PC-3 (cell line): Measurements from ENCODE around the gene AIM2. TPM values are rescaled to one million over a fixed set of nuclear protein-coding genes. Genes with fewer than 3 reads are reported as not detected.

Experiments used
- ATAC-seq: fragments of 200-7000 bp; cut with Tn5 transposase; 2 replicates; pipeline ENCODE4 v1.9.1; 2020; ENCODE audit warnings: mild to moderate bottlenecking, moderate library complexity
- BruUV-seq: library from RNA; stranded (reverse); fragments of 400-500 nt; replicated peaks from 2 replicates; lab custom pipeline; 2021; lab: Mats Ljungman, UMichigan
- CTCF ChIA-PET: fragments of 300-600 bp; sonication (Branson Sonifier 250); formaldehyde crosslinking; loops from one replicate; lab custom pipeline; 2022; ENCODE audit warnings: antibody characterized with exemption; lab: Charles Lee
- POLR2A ChIA-PET: fragments of 300-600 bp; sonication (Branson Sonifier 250); formaldehyde crosslinking; loops from one replicate; lab custom pipeline; 2022; ENCODE audit warnings: antibody characterized with exemption; ENCODE audit not compliant: unreplicated experiment; lab: Charles Lee
- DNase-seq: peaks from one replicate; pipeline ENCODE4 v3.0.0-alpha.2; 2015
- H2AFZ ChIP-seq: fragments of 300-600 bp; sonication (generic); 2 replicates; pipeline ENCODE4 v1.6.0; 2016; ENCODE audit warnings: antibody characterized with exemption, low read length
- H3F3A ChIP-seq: fragments of 300-600 bp; sonication (generic); one replicate; pipeline ENCODE4 v1.6.0; 2017; ENCODE audit warnings: antibody characterized with exemption, low read length, control low read depth, mild to moderate bottlenecking; ENCODE audit not compliant: unreplicated experiment
- H3K27ac ChIP-seq: fragments of 300-600 bp; sonication (generic); 2 replicates; pipeline ENCODE4 v1.5.1; 2016; ENCODE audit warnings: mild to moderate bottlenecking, low read length
- H3K27me3 ChIP-seq: fragments of 300-600 bp; sonication (generic); 2 replicates; pipeline ENCODE4 v1.6.1; 2016; ENCODE audit warnings: low read length, mixed read lengths
- H3K36me3 ChIP-seq: fragments of 300-600 bp; sonication (generic); 2 replicates; pipeline ENCODE4 v1.6.1; 2016; ENCODE audit warnings: low read depth, mixed run types, low read length, mixed read lengths
- H3K4me1 ChIP-seq: fragments of 300-600 bp; sonication (generic); 2 replicates; pipeline ENCODE4 v1.5.1; 2016; ENCODE audit warnings: low read length; ENCODE audit not compliant: insufficient read depth
- H3K4me2 ChIP-seq: fragments of 300-600 bp; sonication (generic); 2 replicates; pipeline ENCODE4 v1.6.0; 2016; ENCODE audit warnings: low read length
- H3K4me3 ChIP-seq: fragments of 300-600 bp; sonication (generic); 2 replicates; pipeline ENCODE4 v1.5.1; 2016; ENCODE audit warnings: mild to moderate bottlenecking, low read length, mixed read lengths
- H3K79me2 ChIP-seq: fragments of 300-600 bp; sonication (generic); 2 replicates; pipeline ENCODE4 v1.6.1; 2017; ENCODE audit warnings: low read length, mixed read lengths
- H3K9ac ChIP-seq: fragments of 300-600 bp; sonication (generic); 2 replicates; pipeline ENCODE4 v1.6.0; 2016; ENCODE audit warnings: mild to moderate bottlenecking, low read length
- H3K9me2 ChIP-seq: fragments of 300-600 bp; sonication (generic); replicated peaks from 2 replicates; pipeline ENCODE4 v1.6.1; 2016; ENCODE audit warnings: mixed run types, low read length, mixed read lengths
- H3K9me3 ChIP-seq: fragments of 300-600 bp; sonication (generic); 2 replicates; pipeline ENCODE4 v1.6.1; 2016; ENCODE audit warnings: low read length, mixed read lengths
- H4K20me1 ChIP-seq: fragments of 300-600 bp; sonication (generic); 2 replicates; pipeline ENCODE4 v1.6.1; 2016; ENCODE audit warnings: low read length, mixed read lengths
- CTCF ChIP-seq: fragments of 300-600 bp; sonication (generic); conservative IDR thresholded peaks from 2 replicates; pipeline ENCODE4 v1.5.1; 2017; ENCODE audit warnings: antibody characterized with exemption, low read depth, mild to moderate bottlenecking, low read length
- EZH2 ChIP-seq: fragments of 300-600 bp; sonication (generic); IDR thresholded peaks from one replicate; pipeline ENCODE4 v1.6.1; 2017; ENCODE audit warnings: antibody characterized with exemption, mild to moderate bottlenecking, low read length; ENCODE audit not compliant: unreplicated experiment
- EZH2phosphoT487 ChIP-seq: fragments of 300-600 bp; sonication (generic); IDR thresholded peaks from 2 replicates; pipeline ENCODE4 v1.6.1; 2018; ENCODE audit warnings: mild to moderate bottlenecking, antibody characterized with exemption, low read length, borderline replicate concordance
- intact Hi-C: fragments of 100-400 bp; cut with micrococcal nuclease; formaldehyde crosslinking; loops from 2 replicates; pipeline ENCODE4 v1.9.0; 2023
- total RNA-seq: library from RNA; depleted of rRNA; stranded (reverse); fragments of >200 nt; gene quantifications from 2 replicates; pipeline ENCODE4 v1.2.3, GENCODE V29; 2014

The AIM2 gene
- total RNA-seq, 1 experiment from 2014 or later, result not detected

DNA sequence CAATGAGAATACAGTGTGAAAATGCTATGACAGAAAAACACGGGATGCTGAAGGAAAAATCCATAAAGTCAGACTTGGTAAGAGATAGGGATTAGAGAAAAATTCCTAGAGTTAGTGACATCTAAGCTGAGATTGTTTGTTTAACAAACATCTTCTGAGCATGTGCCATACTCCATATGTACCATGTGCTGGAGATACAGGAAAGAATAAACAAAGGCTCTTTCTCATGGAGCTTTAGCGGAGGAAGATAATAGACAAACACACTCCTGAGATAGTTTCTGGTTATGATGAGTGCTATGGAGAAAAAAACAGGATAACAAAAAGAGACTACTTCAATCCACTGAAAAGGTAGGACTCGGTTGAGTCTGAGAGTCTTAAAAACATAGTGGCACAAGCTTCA lies 22.0 kb upstream of the AIM2 start:
- intact Hi-C loops, result no loop called here
- H3K27me3 ChIP-seq, result peaks cover 64% of the 10 kb centered on the region
- H4K20me1 ChIP-seq, result no peaks in the 10 kb centered on the region
- no peaks in the 10 kb centered on the region for H3F3A ChIP-seq
- ATAC-seq (no peak), DNase-seq (no peak)
- BruUV-seq, result no TSS peak
- H3K4me1 ChIP-seq, result no peaks in the 10 kb centered on the region
- no peaks in the 10 kb centered on the region for H3K9me3 ChIP-seq
- H3K27ac ChIP-seq, result no peak overlapping the region
- no peaks in the 10 kb centered on the region for H3K9me2 ChIP-seq
- no peaks in the 10 kb centered on the region for H3K79me2 ChIP-seq
- POLR2A ChIA-PET, result no interaction called here
- TF ChIP-seq EZH2phosphoT487 (no peak), CTCF (no peak), EZH2 (no peak)
- H3K9ac ChIP-seq, result no peak overlapping the region
- CTCF ChIA-PET, result no interaction called here
- no peak overlapping the region for H3K4me3 ChIP-seq
- H3K36me3 ChIP-seq, result no peaks in the 10 kb centered on the region
- H3K4me2 ChIP-seq, result no peak overlapping the region
- H2AFZ ChIP-seq, result no peak overlapping the region

DNA sequence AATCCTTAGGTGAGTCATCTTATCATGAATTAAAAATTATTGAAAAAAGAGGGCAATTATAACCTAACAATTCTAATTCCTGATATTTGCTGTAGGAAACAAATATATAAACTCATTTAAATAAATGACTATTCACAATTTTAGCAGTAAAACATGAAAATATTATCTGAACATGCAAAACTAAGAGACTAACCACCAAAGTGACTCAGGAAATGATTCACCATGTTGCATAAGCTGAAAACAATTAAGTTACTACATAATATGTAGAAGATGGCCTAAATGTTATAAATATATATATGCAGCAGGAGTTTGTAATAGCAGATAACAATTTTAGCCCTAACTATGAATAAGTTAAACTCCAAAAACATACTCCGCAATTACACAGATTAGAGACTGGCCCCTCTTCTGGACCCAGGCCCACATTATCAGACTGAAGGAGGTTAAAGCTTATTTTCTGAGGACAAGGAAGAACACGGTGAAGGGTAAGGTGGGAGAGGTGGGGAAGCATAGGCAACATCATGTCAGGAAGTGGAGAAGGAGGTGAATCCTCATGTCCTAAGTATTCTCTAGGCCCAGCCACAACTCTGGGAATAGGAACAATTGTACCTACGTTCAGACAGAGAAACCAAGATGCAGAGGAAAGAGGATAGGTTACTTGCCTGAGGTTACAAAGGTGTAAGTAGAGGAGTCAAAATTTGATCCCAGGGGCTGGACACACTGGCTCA lies 15.6 kb upstream of the AIM2 start:
- ChIA-PET CTCF (no interaction called here), POLR2A (no interaction called here)
- Histone ChIP-seq H3K9me3 (no peaks in the 10 kb centered on the region), H4K20me1 (no peaks in the 10 kb centered on the region), H3K79me2 (no peaks in the 10 kb centered on the region), H3K4me1 (peaks cover 11% of the 10 kb centered on the region), H3K9me2 (no peaks in the 10 kb centered on the region), H3K4me3 (no peak overlapping the region), H2AFZ (no peak overlapping the region), H3K27ac (no peak overlapping the region), H3F3A (no peaks in the 10 kb centered on the region), H3K27me3 (peaks cover 28% of the 10 kb centered on the region), H3K36me3 (no peaks in the 10 kb centered on the region), H3K9ac (no peak overlapping the region), H3K4me2 (no peak overlapping the region; the same call in 1 of the 2 replicates)
- intact Hi-C loops, result no loop called here
- DNase-seq, result peak; percentile 67
- no peak for TF ChIP-seq EZH2phosphoT487
- no peak for TF ChIP-seq CTCF
- no peak for TF ChIP-seq EZH2
- peak; percentile 63 for ATAC-seq
- BruUV-seq, result no TSS peak

- peak; percentile 12 for DNase-seq
- H3F3A ChIP-seq, result no peaks in the 10 kb centered on the region
- H3K9ac ChIP-seq, result no peak overlapping the region
- H3K36me3 ChIP-seq, result no peaks in the 10 kb centered on the region
- H2AFZ ChIP-seq, result no peak overlapping the region
- H3K4me3 ChIP-seq, result no peak overlapping the region
- no peak overlapping the region; the same call in 1 of the 2 replicates for H3K4me2 ChIP-seq
- no peak overlapping the region for H3K27ac ChIP-seq
- no peaks in the 10 kb centered on the region for H4K20me1 ChIP-seq
- ChIA-PET CTCF (no interaction called here), POLR2A (no interaction called here)
- no peaks in the 10 kb centered on the region for H3K79me2 ChIP-seq
- peaks cover 11% of the 10 kb centered on the region for H3K4me1 ChIP-seq
- intact Hi-C loops, result no loop called here
- BruUV-seq, result no TSS peak
- no peaks in the 10 kb centered on the region for H3K9me2 ChIP-seq
- H3K9me3 ChIP-seq, result no peaks in the 10 kb centered on the region
- TF ChIP-seq EZH2phosphoT487 (no peak), CTCF (no peak), EZH2 (no peak)
- peak; percentile 37; the same call in 1 of the 2 replicates for ATAC-seq
- H3K27me3 ChIP-seq, result peaks cover 22% of the 10 kb centered on the region
These were observed 15.1 kb upstream of the AIM2 start for GRCh38 chr1:159091607-159092031.
